NOMO-1 treated with dmso at 0.1 percent for 144 hours (cell line): ENCODE measurements around the gene ST3GAL5.
"Not testable (repeated sequence)": the region's sequence is repeated elsewhere in the genome, so short reads cannot be mapped to it uniquely, and the experiment has no call there.

ENCODE experiments used
- DNase-seq: peaks from one replicate; lab custom pipeline; 2025; ENCODE audit not compliant: unreplicated experiment; lab: John Stamatoyannopoulos, UW

Gene ST3GAL5

GRCh38 chr2:85888684-85889626 is at the start of gene ST3GAL5:
ST3GAL5 (minus strand) TSS chr2:85888990; CDS start chr2:85888905, 85 bp downstream.
- peak; percentile 81 for DNase-seq

GRCh38 chr2:85938456-85938855 is 49.7 kb upstream of the ST3GAL5 start:
- no peak for DNase-seq

GRCh38 chr2:85937069-85937439 is 48.3 kb upstream of the ST3GAL5 start:
- DNase-seq, result no peak

- no peak for DNase-seq
Measured at GRCh38 chr2:85936421-85937068, 47.8 kb upstream of the ST3GAL5 start.

- no peak for DNase-seq
Measured at GRCh38 chr2:85935746-85936208, 47.0 kb upstream of the ST3GAL5 start.

- DNase-seq, result no peak
Measured at GRCh38 chr2:85935170-85935745, 46.5 kb upstream of the ST3GAL5 start.

- DNase-seq, result no peak
Measured at GRCh38 chr2:85933753-85934594, 45.2 kb upstream of the ST3GAL5 start.

GRCh38 chr2:85931151-85931550 is 42.4 kb upstream of the ST3GAL5 start:
- not testable (repeated sequence) for DNase-seq

GRCh38 chr2:85930129-85931124 is 41.6 kb upstream of the ST3GAL5 start:
- no peak for DNase-seq

GRCh38 chr2:85929096-85930050 is 40.6 kb upstream of the ST3GAL5 start:
- DNase-seq, result no peak

- DNase-seq, result no peak
Measured at GRCh38 chr2:85926931-85927661, 38.3 kb upstream of the ST3GAL5 start.

GRCh38 chr2:85926526-85926925 is 37.7 kb upstream of the ST3GAL5 start:
- DNase-seq, result no peak

GRCh38 chr2:85925216-85925671 is 36.5 kb upstream of the ST3GAL5 start:
- no peak for DNase-seq

GRCh38 chr2:85924522-85924921 is 35.7 kb upstream of the ST3GAL5 start:
- no peak for DNase-seq

- DNase-seq, result no peak
Measured at GRCh38 chr2:85922199-85922598, 33.4 kb upstream of the ST3GAL5 start.

GRCh38 chr2:85921659-85922058 is 32.9 kb upstream of the ST3GAL5 start:
- no peak for DNase-seq

- DNase-seq, result no peak
Measured at GRCh38 chr2:85920810-85921545, 32.2 kb upstream of the ST3GAL5 start.
